ENCODE measurements around the gene RGS14. TPM values are rescaled to one million over a fixed set of nuclear protein-coding genes. Genes with fewer than 3 reads are reported as not detected.

Gene RGS14
- total and polyA plus RNA-seq, 9 donors = 0.73 to 27.0 (median 7.2) TPM

DNA sequence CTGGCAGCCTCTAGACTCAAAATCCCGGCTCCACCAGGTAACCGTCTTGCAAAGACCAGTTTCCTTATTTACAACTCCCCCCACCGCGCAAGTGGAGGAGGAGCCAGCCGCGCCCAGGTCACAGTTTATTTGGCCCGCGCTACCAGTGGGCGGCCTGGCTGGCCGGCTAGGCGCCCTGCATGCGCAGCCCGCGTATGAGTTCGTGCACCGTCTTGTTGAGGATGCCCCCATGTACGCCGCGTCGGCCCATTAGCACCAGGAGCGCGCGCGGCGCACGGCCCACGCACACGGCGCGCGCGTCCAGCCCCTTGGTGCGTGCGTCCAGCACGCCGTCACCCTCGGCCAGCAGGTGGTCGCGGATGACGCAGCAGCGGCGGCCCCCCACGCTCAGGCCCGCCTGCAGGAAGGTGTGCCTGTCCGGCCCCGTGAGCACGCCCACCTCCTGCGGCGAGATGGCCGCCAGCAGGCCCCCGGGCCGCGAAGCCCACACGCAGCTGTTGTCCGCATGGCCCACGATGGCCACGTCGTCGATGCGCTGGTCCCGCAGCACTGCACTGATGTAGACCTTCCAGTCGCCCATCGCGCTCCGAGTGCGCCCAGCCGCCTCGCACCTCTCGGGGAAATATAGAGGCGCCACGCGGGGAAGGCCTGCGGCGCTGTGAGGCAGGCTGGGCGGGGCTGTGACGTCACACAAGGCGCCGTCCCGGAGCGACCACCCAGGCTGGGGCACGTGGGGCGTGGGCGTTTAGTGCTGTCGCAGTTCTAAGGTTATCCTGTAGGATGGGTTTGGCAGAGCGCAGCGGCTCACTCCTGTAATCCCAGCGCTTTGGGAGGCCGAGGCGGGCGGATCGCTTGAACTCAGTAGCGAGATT, 42.5 kb downstream of the RGS14 start, which contains the start of gene PFN3:
TSS of gene PFN3 (minus strand) at position 665 of the 872 bp plus-strand sequence. CDS start at position 580, 85 bp downstream.
- no peak for TF ChIP-seq POLR2A (IDR thresholded peaks at IDR 0.05)
- no peak for TF ChIP-seq EP300 (IDR thresholded peaks at IDR 0.05)
- TF ChIP-seq CTCF (IDR thresholded peaks at IDR 0.05) = no peak
- intact Hi-C loops (cut with DNase I) = loop anchor here in 2 of 4 donors (5.0 kb wide), 2 partner anchors 57 to 97 kb away; partner anchors contain the start of gene PDLIM7 (in 1 of the 2)
- H3K27me3 ChIP-seq = peaks cover 9% of the 10 kb centered on the region
- H3K4me3 ChIP-seq = no peak within 1 kb of the TSS
- H3K27ac ChIP-seq = no peak within 1 kb of the TSS
- DNase-seq = peak in 3 of 5 donors; percentile 35 to 64 (median 55)
- H3K4me1 ChIP-seq (ENCODE audit: insufficient read depth) = peaks cover 9% of the 10 kb centered on the region
- no peaks in the 10 kb centered on the region for H3K9me3 ChIP-seq
- no peaks in the 10 kb centered on the region for H3K36me3 ChIP-seq
- 3 to 18% (median 4%) methylated on average over 74 to 92 of the region's 92 CpGs for WGBS, 3 donors

GRCh38 chr5:177402271-177403043, 44.7 kb downstream of the RGS14 start:
- Histone ChIP-seq H3K27me3 (peaks cover 9% of the 10 kb centered on the region), H3K27ac (no peak overlapping the region)
- peak; percentile 51 to 69 (median 54) for DNase-seq

GRCh38 chr5:177403102-177403791, 45.5 kb downstream of the RGS14 start:
- Histone ChIP-seq H3K4me3 (peak overlapping the region; percentile 33), H3K9me3 (no peaks in the 10 kb centered on the region), H3K36me3 (no peaks in the 10 kb centered on the region), H3K27ac (no peak overlapping the region), H3K4me1 (ENCODE audit: insufficient read depth) (peaks cover 9% of the 10 kb centered on the region), H3K27me3 (peaks cover 9% of the 10 kb centered on the region)
- intact Hi-C loops (cut with DNase I) = loop anchor here in 2 of 4 donors (5.0 kb wide), 2 partner anchors 54 to 94 kb away; partner anchors contain the start of gene PDLIM7 (in 1 of the 2)
- TF ChIP-seq POLR2A (IDR thresholded peaks at IDR 0.05) (no peak), CTCF (IDR thresholded peaks at IDR 0.05) (no peak), EP300 (IDR thresholded peaks at IDR 0.05) (no peak)
- 1 to 3% (median 2%) methylated on average over 42 to 61 of the region's 61 CpGs for WGBS, 3 donors
- DNase-seq = peak in 1 of 5 donors; percentile 45

More at GRCh38 chr5:177402271-177403043, 44.7 kb downstream of the RGS14 start:
- H3K36me3 ChIP-seq = no peaks in the 10 kb centered on the region
- H3K4me3 ChIP-seq = no peak overlapping the region
- 3 to 4% (median 3%) methylated on average over 49 of the region's 49 CpGs for WGBS, 3 donors
- H3K4me1 ChIP-seq (ENCODE audit: insufficient read depth) = peaks cover 9% of the 10 kb centered on the region
- intact Hi-C loops (cut with DNase I) = loop anchor here in 2 of 4 donors (5.0 kb wide), 2 partner anchors 55 to 95 kb away; partner anchors contain the start of gene PDLIM7 (in 1 of the 2)
- no peaks in the 10 kb centered on the region for H3K9me3 ChIP-seq
- TF ChIP-seq CTCF (IDR thresholded peaks at IDR 0.05) (peak in 1 of 3 donors; percentile 17), EP300 (IDR thresholded peaks at IDR 0.05) (no peak)
